Endothelial cell of umbilical vein (primary cell): Measurements from ENCODE around the gene TSACC. TPM values are rescaled to one million over a fixed set of nuclear protein-coding genes. Genes with fewer than 3 reads are reported as not detected.

Experiments used
- BruUV-seq: library from RNA; stranded (reverse); fragments of 400-500 nt; replicated peaks from 2 replicates; lab custom pipeline; 2021; lab: Mats Ljungman, UMichigan
- CTCF ChIA-PET: fragments of 300-600, 350-600 bp; sonication (Branson Sonifier 250); formaldehyde crosslinking; loops from one replicate; lab custom pipeline; 2021; ENCODE audit warnings: antibody characterized with exemption, inconsistent platforms; lab: Charles Lee
- POLR2A ChIA-PET: fragments of 300-600, 350-600 bp; sonication (Branson Sonifier 250); formaldehyde crosslinking; loops from one replicate; lab custom pipeline; 2021; ENCODE audit warnings: antibody characterized with exemption, inconsistent platforms; lab: Charles Lee
- DNase-seq: peaks from one replicate; pipeline ENCODE4 v3.0.0-alpha.2; 2011; ENCODE audit warnings: low read depth, low spot score
- FAIRE-seq: peaks from 2 replicates; lab custom pipeline; 2011; peaks lifted over from hg19 to GRCh38; lab: Jason Lieb, UNC
- H2AFZ ChIP-seq: 2 replicates; pipeline ENCODE4 v1.6.0; 2012; ENCODE audit warnings: low read depth, low read length, control low read depth, inconsistent platforms
- H3K27ac ChIP-seq: 2 replicates; pipeline ENCODE4 v1.5.1; 2011; ENCODE audit warnings: low read depth, mild to moderate bottlenecking, control low read depth, low read length, moderate library complexity; ENCODE audit not compliant: insufficient read depth
- H3K27me3 ChIP-seq, 2 experiments: 2 replicates each; pipeline versions ENCODE4 v1.6.0 to v1.6.1; 2011; ENCODE audit warnings: low read length in 2 of 2, mixed read lengths in 1 of 2; ENCODE audit not compliant: control insufficient read depth in 2 of 2, insufficient read depth in 2 of 2
- H3K36me3 ChIP-seq, 2 experiments: 2 replicates in 1 of 2; 3 replicates in 1 of 2; pipeline ENCODE4 v1.5.1; 2011; ENCODE audit warnings: low read length in 2 of 2, mild to moderate bottlenecking in 1 of 2, moderate library complexity in 1 of 2; ENCODE audit not compliant: control insufficient read depth in 2 of 2, insufficient read depth in 2 of 2; ENCODE audit errors: extremely low read depth in 1 of 2
- H3K4me1 ChIP-seq: 3 replicates; pipeline ENCODE4 v1.5.1; 2011; ENCODE audit warnings: mild to moderate bottlenecking, low read length; ENCODE audit not compliant: control insufficient read depth, insufficient read depth; ENCODE audit errors: extremely low read depth
- H3K4me2 ChIP-seq: 2 replicates; pipeline ENCODE4 v1.6.1; 2011; ENCODE audit warnings: low read length, control low read depth, mixed read lengths; ENCODE audit not compliant: insufficient read depth
- H3K4me3 ChIP-seq, 3 experiments: fragments of 200-600 bp in 1 of 3; sonication (generic), shearing (Covaris generic) in 1 of 3; replicated peaks in 1 of 3; 2 replicates each; pipeline ENCODE4 v1.5.1; 2011 to 2016; ENCODE audit warnings: control low read depth in 3 of 3, low read length in 3 of 3, mild to moderate bottlenecking in 2 of 3, inconsistent platforms in 1 of 3, low read depth in 1 of 3, moderate library complexity in 1 of 3; ENCODE audit not compliant: insufficient read depth in 1 of 3
- H3K79me2 ChIP-seq: 2 replicates; pipeline ENCODE4 v1.6.0; 2012; ENCODE audit warnings: low read length, inconsistent platforms; ENCODE audit not compliant: control insufficient read depth, insufficient read depth
- H3K9ac ChIP-seq: replicated peaks from 2 replicates; pipeline ENCODE3; 2011; ENCODE audit warnings: low read length, control low read depth; ENCODE audit not compliant: insufficient read depth; ENCODE audit errors: extremely low read depth
- H3K9me1 ChIP-seq: replicated peaks from 3 replicates; pipeline ENCODE4 v1.6.0; 2011; ENCODE audit warnings: mild to moderate bottlenecking, low read length; ENCODE audit not compliant: control insufficient read depth, insufficient read depth; ENCODE audit errors: extremely low read depth
- H3K9me3 ChIP-seq: replicated peaks from 2 replicates; pipeline ENCODE4 v1.5.1; 2012; ENCODE audit warnings: low read length, inconsistent platforms; ENCODE audit not compliant: control insufficient read depth, insufficient read depth
- H4K20me1 ChIP-seq: replicated peaks from 2 replicates; pipeline ENCODE3; 2011; ENCODE audit warnings: mild to moderate bottlenecking, low read length; ENCODE audit not compliant: control insufficient read depth, insufficient read depth; ENCODE audit errors: extremely low read depth
- EZH2 ChIP-seq: IDR thresholded peaks from 2 replicates; pipeline ENCODE4 v1.6.1; 2012; ENCODE audit warnings: borderline replicate concordance, low read depth, mild to moderate bottlenecking, moderate library complexity, low read length, inconsistent platforms; ENCODE audit not compliant: severe bottlenecking
- FOS ChIP-seq: IDR thresholded peaks from 2 replicates; pipeline ENCODE4 v1.6.1; 2011; ENCODE audit warnings: mild to moderate bottlenecking, low read length, moderate library complexity, borderline replicate concordance; ENCODE audit not compliant: insufficient read depth
- GATA2 ChIP-seq: IDR thresholded peaks from 2 replicates; pipeline ENCODE4 v1.7.0; 2011; ENCODE audit warnings: low read depth, mild to moderate bottlenecking, moderate library complexity, mixed read lengths, low read length; ENCODE audit not compliant: insufficient read length, insufficient read depth
- JUN ChIP-seq: IDR thresholded peaks from 2 replicates; pipeline ENCODE4 v1.6.1; 2011; ENCODE audit warnings: borderline replicate concordance, low read depth; ENCODE audit not compliant: insufficient read length, insufficient read depth
- MYC ChIP-seq: IDR thresholded peaks from one replicate; pipeline ENCODE4 v1.6.1; 2011; ENCODE audit warnings: mild to moderate bottlenecking, low read depth, low read length
- POLR2A ChIP-seq: IDR thresholded peaks from 2 replicates; pipeline ENCODE4 v1.6.1; 2012; ENCODE audit warnings: low read depth, mild to moderate bottlenecking, control low read depth, low read length
- POLR2AphosphoS5 ChIP-seq: IDR thresholded peaks from 2 replicates; pipeline ENCODE4 v1.6.1; 2012; ENCODE audit warnings: low read depth, mild to moderate bottlenecking, control low read depth, low read length, moderate library complexity; ENCODE audit not compliant: insufficient read depth
- dilution Hi-C: fragments of 300-500 bp; cut with MboI; formaldehyde crosslinking; loops from one replicate; pipeline ENCODE4 v1.15.0; 2019; ENCODE audit warnings: low sequenced_read_pairs; ENCODE audit not compliant: extremely low pct_ligation_motif_present
- intact Hi-C: fragments of 100-400 bp; cut with micrococcal nuclease; formaldehyde crosslinking; loops from one replicate; pipeline ENCODE4 v1.10.0; 2022
- polyA plus RNA-seq, 4 experiments: library from polyadenylated mRNA; depleted of rRNA in 3 of 4; stranded (reverse) in 3 of 4; unstranded in 1 of 4; fragments of >200 nt; gene quantifications; 2 replicates each; pipeline versions ENCODE4 v1.2.1 to v1.2.3, GENCODE V29; 2011 to 2012; ENCODE audit warnings: missing spikeins in 1 of 4
- total RNA-seq: library from RNA; stranded (reverse); gene quantifications from 2 replicates; pipeline ENCODE4 v1.2.3, GENCODE V29; 2021
- TF ChIP-seq, protein P1 (sequence below): IDR thresholded peaks from 2 replicates; pipeline ENCODE4 v1.6.1; 2011; ENCODE audit not compliant: insufficient read depth, insufficient read length
- TF ChIP-seq, protein P2 (sequence below), 2 donors: IDR thresholded peaks; 1 replicate in 1 of 2; 2 replicates in 1 of 2; pipeline ENCODE4 v1.5.1; 2011; ENCODE audit warnings: low read length in 2 of 2, mild to moderate bottlenecking in 2 of 2, moderate library complexity in 2 of 2, control low read depth in 1 of 2, inconsistent platforms in 1 of 2, low read depth in 1 of 2; ENCODE audit not compliant: insufficient read depth in 1 of 2; ENCODE audit errors: extremely low read depth in 1 of 2

The TSACC gene
- total and polyA plus RNA-seq, 2 donors (not counting 3 experiments of a cell fraction or from before 2014, with no cell fraction given): 0.69 to 0.94 TPM

DNA sequence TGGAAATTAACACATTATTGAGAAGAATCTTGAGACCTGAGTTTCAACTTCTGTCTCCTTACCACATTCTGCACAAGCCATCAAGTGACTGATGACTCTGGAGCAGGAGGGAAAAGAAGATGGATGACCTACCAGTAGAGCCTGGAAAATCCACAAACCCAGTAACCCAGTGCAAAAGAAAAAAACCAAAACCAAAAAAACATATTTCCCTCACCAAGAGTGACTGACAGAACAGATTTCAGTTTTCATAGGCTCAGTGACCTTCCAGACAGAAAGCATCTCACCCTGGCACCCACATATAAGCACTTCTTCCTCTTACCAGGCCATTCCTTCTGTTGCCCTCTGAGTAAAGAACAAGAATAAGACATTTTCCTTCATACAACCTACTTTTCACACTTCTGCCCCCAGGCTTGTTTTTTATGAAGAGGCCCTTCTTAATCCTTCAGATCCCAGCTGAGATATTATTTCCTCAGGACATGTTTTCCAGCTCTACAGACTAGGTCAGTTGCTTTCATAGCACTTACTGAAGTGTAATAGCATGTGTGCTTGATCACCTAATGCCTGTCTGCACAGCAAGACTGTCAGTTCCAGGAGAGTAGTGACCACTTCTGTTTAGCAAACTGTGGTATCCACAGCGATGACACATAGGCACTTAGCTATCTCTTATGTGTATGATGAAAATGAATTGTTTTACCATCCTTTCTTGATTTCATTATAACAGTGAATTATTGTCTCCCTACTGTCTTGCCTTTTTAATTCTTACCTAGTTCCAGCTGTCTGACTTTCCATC lies 4.0 kb downstream of the TSACC start:
- CTCF ChIA-PET: interaction anchor here (1.8 to 2.6 kb wide), 2 partner anchors 17 to 43 kb away, joined by 6 to 7 read pairs; no protein-coding TSS in a partner anchor
- no peaks in the 10 kb centered on the region for H3K36me3 ChIP-seq
- H3K27me3 ChIP-seq: peaks cover 17 to 23% of the 10 kb centered on the region in 2 experiments
- POLR2A ChIA-PET: no interaction called here
- FAIRE-seq (no peak), DNase-seq (no peak)
- H3K9me1 ChIP-seq: no peaks in the 10 kb centered on the region
- H3K79me2 ChIP-seq: peaks cover 7% of the 10 kb centered on the region
- H3K4me2 ChIP-seq: no peak overlapping the region
- no TSS peak for BruUV-seq
- H3K4me3 ChIP-seq: no peak overlapping the region
- no peak overlapping the region for H3K27ac ChIP-seq
- H3K4me1 ChIP-seq: no peaks in the 10 kb centered on the region
- H4K20me1 ChIP-seq: no peaks in the 10 kb centered on the region
- intact Hi-C loops: no loop called here
- no peaks in the 10 kb centered on the region for H3K9me3 ChIP-seq
- dilution Hi-C loops: no loop called here
- no peak for TF ChIP-seq EZH2
- TF ChIP-seq JUN: no peak
- no peak for TF ChIP-seq MYC
- no peak for TF ChIP-seq POLR2A
- TF ChIP-seq, protein P1, sequence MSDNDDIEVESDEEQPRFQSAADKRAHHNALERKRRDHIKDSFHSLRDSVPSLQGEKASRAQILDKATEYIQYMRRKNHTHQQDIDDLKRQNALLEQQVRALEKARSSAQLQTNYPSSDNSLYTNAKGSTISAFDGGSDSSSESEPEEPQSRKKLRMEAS: no peak
- TF ChIP-seq, protein P2, sequence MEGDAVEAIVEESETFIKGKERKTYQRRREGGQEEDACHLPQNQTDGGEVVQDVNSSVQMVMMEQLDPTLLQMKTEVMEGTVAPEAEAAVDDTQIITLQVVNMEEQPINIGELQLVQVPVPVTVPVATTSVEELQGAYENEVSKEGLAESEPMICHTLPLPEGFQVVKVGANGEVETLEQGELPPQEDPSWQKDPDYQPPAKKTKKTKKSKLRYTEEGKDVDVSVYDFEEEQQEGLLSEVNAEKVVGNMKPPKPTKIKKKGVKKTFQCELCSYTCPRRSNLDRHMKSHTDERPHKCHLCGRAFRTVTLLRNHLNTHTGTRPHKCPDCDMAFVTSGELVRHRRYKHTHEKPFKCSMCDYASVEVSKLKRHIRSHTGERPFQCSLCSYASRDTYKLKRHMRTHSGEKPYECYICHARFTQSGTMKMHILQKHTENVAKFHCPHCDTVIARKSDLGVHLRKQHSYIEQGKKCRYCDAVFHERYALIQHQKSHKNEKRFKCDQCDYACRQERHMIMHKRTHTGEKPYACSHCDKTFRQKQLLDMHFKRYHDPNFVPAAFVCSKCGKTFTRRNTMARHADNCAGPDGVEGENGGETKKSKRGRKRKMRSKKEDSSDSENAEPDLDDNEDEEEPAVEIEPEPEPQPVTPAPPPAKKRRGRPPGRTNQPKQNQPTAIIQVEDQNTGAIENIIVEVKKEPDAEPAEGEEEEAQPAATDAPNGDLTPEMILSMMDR (IDR thresholded peaks at IDR 0.05; ENCODE audit: extremely low read depth in 1 of 2, insufficient read depth in 1 of 2, low read depth in 1 of 2, low read length in 2 of 2): no peak
- TF ChIP-seq POLR2AphosphoS5: no peak
- no peak for TF ChIP-seq FOS
- TF ChIP-seq GATA2: no peak
- H3K9ac ChIP-seq: no peak overlapping the region
- no peak overlapping the region for H2AFZ ChIP-seq
